Measurements from ENCODE around the gene POLN. TPM values are rescaled to one million over a fixed set of nuclear protein-coding genes. Genes with fewer than 3 reads are reported as not detected.

POLN gene
- total RNA-seq, 1 experiment from 2014 or later = 3.5 TPM

DNA sequence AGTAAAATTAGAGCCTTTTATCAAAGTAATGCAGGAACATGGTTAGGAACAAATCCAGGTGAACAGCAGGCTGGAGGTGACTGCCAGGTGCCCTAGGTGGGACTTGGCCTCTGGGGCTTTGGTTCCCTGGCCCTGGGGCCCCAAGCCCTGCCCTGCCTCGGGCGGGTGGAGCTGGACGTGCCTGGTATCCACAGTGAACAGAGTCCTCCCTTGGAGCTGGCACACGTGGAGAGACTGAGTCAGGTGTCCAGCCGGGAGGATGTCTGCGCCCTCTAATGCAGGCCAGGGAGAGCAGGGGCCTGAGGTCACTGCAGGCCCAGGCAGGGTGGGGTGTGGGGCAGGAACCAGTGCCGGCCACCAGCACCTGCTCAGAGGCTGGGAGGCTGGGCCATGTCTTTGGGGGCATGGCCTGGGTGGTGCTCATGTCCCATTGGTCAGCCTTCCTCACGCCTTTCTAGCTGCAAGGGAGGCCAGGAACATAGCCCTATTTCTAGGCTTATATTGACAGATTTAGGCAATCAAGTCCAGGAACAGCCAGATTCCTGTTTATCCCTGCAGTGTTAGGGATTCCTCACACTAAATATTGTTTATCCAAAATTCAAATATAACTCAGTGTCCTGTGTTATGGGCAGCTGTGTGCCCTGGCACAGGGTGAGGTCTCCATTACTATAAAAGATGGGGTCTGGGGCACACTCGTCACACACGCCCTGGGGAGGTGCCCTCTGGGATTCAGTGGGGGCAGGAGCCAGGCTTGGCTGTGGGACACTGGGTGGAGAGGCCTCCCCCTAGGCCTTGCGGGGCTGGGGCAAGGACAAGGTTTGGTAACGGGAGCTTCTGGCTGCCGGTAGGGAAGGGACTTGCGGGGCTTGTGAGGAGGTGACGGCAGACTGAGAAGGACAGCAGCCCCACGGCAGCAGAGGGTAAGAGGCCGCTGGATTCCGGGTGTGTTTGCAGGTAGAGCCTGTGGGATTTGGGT is 197.1 kb downstream of the POLN start (continued):
- TF ChIP-seq, protein P1, sequence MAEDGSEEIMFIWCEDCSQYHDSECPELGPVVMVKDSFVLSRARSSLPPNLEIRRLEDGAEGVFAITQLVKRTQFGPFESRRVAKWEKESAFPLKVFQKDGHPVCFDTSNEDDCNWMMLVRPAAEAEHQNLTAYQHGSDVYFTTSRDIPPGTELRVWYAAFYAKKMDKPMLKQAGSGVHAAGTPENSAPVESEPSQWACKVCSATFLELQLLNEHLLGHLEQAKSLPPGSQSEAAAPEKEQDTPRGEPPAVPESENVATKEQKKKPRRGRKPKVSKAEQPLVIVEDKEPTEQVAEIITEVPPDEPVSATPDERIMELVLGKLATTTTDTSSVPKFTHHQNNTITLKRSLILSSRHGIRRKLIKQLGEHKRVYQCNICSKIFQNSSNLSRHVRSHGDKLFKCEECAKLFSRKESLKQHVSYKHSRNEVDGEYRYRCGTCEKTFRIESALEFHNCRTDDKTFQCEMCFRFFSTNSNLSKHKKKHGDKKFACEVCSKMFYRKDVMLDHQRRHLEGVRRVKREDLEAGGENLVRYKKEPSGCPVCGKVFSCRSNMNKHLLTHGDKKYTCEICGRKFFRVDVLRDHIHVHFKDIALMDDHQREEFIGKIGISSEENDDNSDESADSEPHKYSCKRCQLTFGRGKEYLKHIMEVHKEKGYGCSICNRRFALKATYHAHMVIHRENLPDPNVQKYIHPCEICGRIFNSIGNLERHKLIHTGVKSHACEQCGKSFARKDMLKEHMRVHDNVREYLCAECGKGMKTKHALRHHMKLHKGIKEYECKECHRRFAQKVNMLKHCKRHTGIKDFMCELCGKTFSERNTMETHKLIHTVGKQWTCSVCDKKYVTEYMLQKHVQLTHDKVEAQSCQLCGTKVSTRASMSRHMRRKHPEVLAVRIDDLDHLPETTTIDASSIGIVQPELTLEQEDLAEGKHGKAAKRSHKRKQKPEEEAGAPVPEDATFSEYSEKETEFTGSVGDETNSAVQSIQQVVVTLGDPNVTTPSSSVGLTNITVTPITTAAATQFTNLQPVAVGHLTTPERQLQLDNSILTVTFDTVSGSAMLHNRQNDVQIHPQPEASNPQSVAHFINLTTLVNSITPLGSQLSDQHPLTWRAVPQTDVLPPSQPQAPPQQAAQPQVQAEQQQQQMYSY (CRISPR knock-in tag; IDR thresholded peaks at IDR 0.05) = no peak
- TF ChIP-seq FOXJ3 (CRISPR knock-in tag; IDR thresholded peaks at IDR 0.05; ENCODE audit: borderline replicate concordance) (no peak), GRHL2 (CRISPR knock-in tag; IDR thresholded peaks at IDR 0.05; ENCODE audit: insufficient replicate concordance, severe bottlenecking) (no peak), PRRX2 (CRISPR knock-in tag; IDR thresholded peaks at IDR 0.05) (no peak), SP1 (CRISPR knock-in tag; conservative IDR thresholded peaks at IDR 0.05) (no peak), ZNF396 (CRISPR knock-in tag; IDR thresholded peaks at IDR 0.05; ENCODE audit: borderline replicate concordance) (no peak)
- TF ChIP-seq, protein P2, sequence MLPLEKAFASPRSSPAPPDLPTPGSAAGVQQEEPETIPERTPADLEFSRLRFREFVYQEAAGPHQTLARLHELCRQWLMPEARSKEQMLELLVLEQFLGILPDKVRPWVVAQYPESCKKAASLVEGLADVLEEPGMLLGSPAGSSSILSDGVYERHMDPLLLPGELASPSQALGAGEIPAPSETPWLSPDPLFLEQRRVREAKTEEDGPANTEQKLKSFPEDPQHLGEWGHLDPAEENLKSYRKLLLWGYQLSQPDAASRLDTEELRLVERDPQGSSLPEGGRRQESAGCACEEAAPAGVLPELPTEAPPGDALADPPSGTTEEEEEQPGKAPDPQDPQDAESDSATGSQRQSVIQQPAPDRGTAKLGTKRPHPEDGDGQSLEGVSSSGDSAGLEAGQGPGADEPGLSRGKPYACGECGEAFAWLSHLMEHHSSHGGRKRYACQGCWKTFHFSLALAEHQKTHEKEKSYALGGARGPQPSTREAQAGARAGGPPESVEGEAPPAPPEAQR (CRISPR knock-in tag; IDR thresholded peaks at IDR 0.05) = no peak
- TF ChIP-seq, protein P3, sequence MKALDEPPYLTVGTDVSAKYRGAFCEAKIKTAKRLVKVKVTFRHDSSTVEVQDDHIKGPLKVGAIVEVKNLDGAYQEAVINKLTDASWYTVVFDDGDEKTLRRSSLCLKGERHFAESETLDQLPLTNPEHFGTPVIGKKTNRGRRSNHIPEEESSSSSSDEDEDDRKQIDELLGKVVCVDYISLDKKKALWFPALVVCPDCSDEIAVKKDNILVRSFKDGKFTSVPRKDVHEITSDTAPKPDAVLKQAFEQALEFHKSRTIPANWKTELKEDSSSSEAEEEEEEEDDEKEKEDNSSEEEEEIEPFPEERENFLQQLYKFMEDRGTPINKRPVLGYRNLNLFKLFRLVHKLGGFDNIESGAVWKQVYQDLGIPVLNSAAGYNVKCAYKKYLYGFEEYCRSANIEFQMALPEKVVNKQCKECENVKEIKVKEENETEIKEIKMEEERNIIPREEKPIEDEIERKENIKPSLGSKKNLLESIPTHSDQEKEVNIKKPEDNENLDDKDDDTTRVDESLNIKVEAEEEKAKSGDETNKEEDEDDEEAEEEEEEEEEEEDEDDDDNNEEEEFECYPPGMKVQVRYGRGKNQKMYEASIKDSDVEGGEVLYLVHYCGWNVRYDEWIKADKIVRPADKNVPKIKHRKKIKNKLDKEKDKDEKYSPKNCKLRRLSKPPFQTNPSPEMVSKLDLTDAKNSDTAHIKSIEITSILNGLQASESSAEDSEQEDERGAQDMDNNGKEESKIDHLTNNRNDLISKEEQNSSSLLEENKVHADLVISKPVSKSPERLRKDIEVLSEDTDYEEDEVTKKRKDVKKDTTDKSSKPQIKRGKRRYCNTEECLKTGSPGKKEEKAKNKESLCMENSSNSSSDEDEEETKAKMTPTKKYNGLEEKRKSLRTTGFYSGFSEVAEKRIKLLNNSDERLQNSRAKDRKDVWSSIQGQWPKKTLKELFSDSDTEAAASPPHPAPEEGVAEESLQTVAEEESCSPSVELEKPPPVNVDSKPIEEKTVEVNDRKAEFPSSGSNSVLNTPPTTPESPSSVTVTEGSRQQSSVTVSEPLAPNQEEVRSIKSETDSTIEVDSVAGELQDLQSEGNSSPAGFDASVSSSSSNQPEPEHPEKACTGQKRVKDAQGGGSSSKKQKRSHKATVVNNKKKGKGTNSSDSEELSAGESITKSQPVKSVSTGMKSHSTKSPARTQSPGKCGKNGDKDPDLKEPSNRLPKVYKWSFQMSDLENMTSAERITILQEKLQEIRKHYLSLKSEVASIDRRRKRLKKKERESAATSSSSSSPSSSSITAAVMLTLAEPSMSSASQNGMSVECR (CRISPR knock-in tag; IDR thresholded peaks at IDR 0.05; ENCODE audit: borderline replicate concordance) = no peak

DNA sequence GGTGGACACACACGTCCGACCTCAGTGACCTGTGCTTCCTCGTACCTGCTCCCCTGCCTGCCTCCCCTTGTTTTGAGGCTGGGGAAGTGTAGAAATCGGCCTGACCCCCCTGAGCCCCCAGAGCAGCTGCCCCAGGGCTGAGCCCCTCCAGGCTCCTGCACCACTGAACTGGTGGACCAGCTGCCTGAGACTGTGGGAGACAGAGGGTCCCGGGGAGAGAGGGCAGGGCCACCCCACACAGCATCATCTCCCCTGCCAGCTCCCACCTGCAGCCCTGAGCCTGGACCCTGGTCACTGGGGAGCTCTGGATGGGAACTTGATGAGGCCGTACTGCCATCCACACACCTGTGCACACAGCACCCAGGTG is 197.8 kb downstream of the POLN start:
- ChIA-PET POLR2A (no interaction called here), CTCF (no interaction called here)
- TF ChIP-seq, protein P4, sequence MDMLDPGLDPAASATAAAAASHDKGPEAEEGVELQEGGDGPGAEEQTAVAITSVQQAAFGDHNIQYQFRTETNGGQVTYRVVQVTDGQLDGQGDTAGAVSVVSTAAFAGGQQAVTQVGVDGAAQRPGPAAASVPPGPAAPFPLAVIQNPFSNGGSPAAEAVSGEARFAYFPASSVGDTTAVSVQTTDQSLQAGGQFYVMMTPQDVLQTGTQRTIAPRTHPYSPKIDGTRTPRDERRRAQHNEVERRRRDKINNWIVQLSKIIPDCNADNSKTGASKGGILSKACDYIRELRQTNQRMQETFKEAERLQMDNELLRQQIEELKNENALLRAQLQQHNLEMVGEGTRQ (CRISPR knock-in tag; IDR thresholded peaks at IDR 0.05) = no peak
- TF ChIP-seq FOXP1 (CRISPR knock-in tag; IDR thresholded peaks at IDR 0.05; ENCODE audit: borderline replicate concordance) (no peak), JUN (CRISPR knock-in tag; IDR thresholded peaks at IDR 0.05) (no peak), MYBL2 (CRISPR knock-in tag; IDR thresholded peaks at IDR 0.05) (no peak), JAZF1 (CRISPR knock-in tag; IDR thresholded peaks at IDR 0.05) (no peak)
- TF ChIP-seq, protein P5, sequence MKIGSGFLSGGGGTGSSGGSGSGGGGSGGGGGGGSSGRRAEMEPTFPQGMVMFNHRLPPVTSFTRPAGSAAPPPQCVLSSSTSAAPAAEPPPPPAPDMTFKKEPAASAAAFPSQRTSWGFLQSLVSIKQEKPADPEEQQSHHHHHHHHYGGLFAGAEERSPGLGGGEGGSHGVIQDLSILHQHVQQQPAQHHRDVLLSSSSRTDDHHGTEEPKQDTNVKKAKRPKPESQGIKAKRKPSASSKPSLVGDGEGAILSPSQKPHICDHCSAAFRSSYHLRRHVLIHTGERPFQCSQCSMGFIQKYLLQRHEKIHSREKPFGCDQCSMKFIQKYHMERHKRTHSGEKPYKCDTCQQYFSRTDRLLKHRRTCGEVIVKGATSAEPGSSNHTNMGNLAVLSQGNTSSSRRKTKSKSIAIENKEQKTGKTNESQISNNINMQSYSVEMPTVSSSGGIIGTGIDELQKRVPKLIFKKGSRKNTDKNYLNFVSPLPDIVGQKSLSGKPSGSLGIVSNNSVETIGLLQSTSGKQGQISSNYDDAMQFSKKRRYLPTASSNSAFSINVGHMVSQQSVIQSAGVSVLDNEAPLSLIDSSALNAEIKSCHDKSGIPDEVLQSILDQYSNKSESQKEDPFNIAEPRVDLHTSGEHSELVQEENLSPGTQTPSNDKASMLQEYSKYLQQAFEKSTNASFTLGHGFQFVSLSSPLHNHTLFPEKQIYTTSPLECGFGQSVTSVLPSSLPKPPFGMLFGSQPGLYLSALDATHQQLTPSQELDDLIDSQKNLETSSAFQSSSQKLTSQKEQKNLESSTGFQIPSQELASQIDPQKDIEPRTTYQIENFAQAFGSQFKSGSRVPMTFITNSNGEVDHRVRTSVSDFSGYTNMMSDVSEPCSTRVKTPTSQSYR (CRISPR knock-in tag; IDR thresholded peaks at IDR 0.05) = no peak
- DNase-seq (ENCODE audit: low spot score) (no peak), ATAC-seq (no peak)
- Mint-ChIP-seq H3K4me3 (no peak overlapping the region), H3K36me3 (no peaks in the 10 kb centered on the region), H3K27ac (no peak overlapping the region), H3K9me3 (no peaks in the 10 kb centered on the region), H3K27me3 (ENCODE audit: low read depth) (peaks cover 52% of the 10 kb centered on the region), H3K4me1 (no peaks in the 10 kb centered on the region)

Measured in WTC11 (cell line).